Tibial nerve (tissue), 4 donors: ENCODE data around the gene TMEM95. TPM values are rescaled to one million over a fixed set of nuclear protein-coding genes. Genes with fewer than 3 reads are reported as not detected.

Source experiments
- DNase-seq, 2 donors: peaks; one replicate each; pipeline ENCODE4 v3.0.0-alpha.2; 2019; ENCODE audit warnings: low spot score in 2 of 2
- H3K27ac ChIP-seq, 4 donors: fragments of 200-600 bp; sonication (generic) in 3 of 4; one replicate each; pipeline ENCODE4 v1.5.1; 2017 to 2019; ENCODE audit warnings: mild to moderate bottlenecking in 1 of 4
- H3K27me3 ChIP-seq, 2 donors: fragments of 200-600 bp; sonication (generic) in 1 of 2; one replicate each; pipeline versions ENCODE4 v1.5.1 to v1.6.0; 2017 to 2019
- H3K36me3 ChIP-seq, 3 donors: fragments of 200-600 bp; sonication (generic); one replicate each; pipeline ENCODE4 v1.5.1; 2018 to 2019
- H3K4me1 ChIP-seq, 4 donors: fragments of 200-600 bp; sonication (generic) in 3 of 4; one replicate each; pipeline ENCODE4 v1.5.1; 2017 to 2019
- H3K4me3 ChIP-seq, 4 donors: fragments of 200-600 bp; sonication (generic) in 3 of 4; one replicate each; pipeline ENCODE4 v1.5.1; 2017 to 2019; ENCODE audit warnings: mild to moderate bottlenecking in 1 of 4, moderate library complexity in 1 of 4
- H3K9me3 ChIP-seq, 4 donors: fragments of 200-600 bp; sonication (generic) in 3 of 4; one replicate each; pipeline ENCODE4 v1.5.1; 2017 to 2019
- CTCF ChIP-seq, 5 experiments: fragments of 200-600 bp in 3 of 5; fragments of 450-650 bp in 2 of 5; sonication (generic) in 3 of 5; IDR thresholded peaks; one replicate each; pipeline ENCODE4 v1.5.1; 2016 to 2019; ENCODE audit warnings: antibody characterized with exemption in 5 of 5, mild to moderate bottlenecking in 3 of 5, moderate library complexity in 2 of 5
- EP300 ChIP-seq, 2 donors: sonication (generic); formaldehyde crosslinking; IDR thresholded peaks; one replicate each; pipeline ENCODE4 v1.6.1; 2017; ENCODE audit warnings: antibody characterized with exemption in 2 of 2, mild to moderate bottlenecking in 1 of 2
- POLR2A ChIP-seq, 2 donors: fragments of 450-650 bp; IDR thresholded peaks; one replicate each; pipeline ENCODE4 v1.6.1; 2017; ENCODE audit warnings: antibody characterized with exemption in 2 of 2, mild to moderate bottlenecking in 2 of 2, moderate library complexity in 2 of 2
- WGBS, 2 donors: methylation state at CpG; one replicate each; pipeline ENCODE4 v1.1.5; 2018; 5-methylcytosine and 5-hydroxymethylcytosine counted together
- total RNA-seq, 4 donors: library from RNA; depleted of rRNA; stranded (reverse); fragments of >200 nt; gene quantifications; one replicate each; pipeline ENCODE4 v1.1.0, GENCODE V29; 2016

The TMEM95 gene
- total RNA-seq, 4 donors from 2014 or later: not detected

- no peak for DNase-seq
- no peaks in the 10 kb centered on the region for H3K9me3 ChIP-seq
- WGBS, 2 donors: 79 to 84% methylated on average over 2 of the region's 2 CpGs
- no peak overlapping the region for H3K4me3 ChIP-seq
- peaks cover 0 to under 1% (median 0%) of the 10 kb centered on the region in 4 donors for H3K4me1 ChIP-seq
- H3K27ac ChIP-seq: no peak overlapping the region
- H3K36me3 ChIP-seq: no peaks in the 10 kb centered on the region
- H3K27me3 ChIP-seq: peaks cover 0 to 30% of the 10 kb centered on the region in 2 donors
- no peak for TF ChIP-seq POLR2A (IDR thresholded peaks at IDR 0.05)
- no peak for TF ChIP-seq CTCF (IDR thresholded peaks at IDR 0.05)
- TF ChIP-seq EP300 (IDR thresholded peaks at IDR 0.05): no peak
These were observed 14.8 kb upstream of the TMEM95 start for GRCh38 chr17:7340179-7340578.

- no peaks in the 10 kb centered on the region for H3K9me3 ChIP-seq
- H3K4me3 ChIP-seq: no peak overlapping the region
- no peaks in the 10 kb centered on the region for H3K36me3 ChIP-seq
- peaks cover 0 to 10% (median 0%) of the 10 kb centered on the region in 4 donors for H3K4me1 ChIP-seq
- no peak overlapping the region for H3K27ac ChIP-seq
- no peak for TF ChIP-seq CTCF (IDR thresholded peaks at IDR 0.05)
- TF ChIP-seq POLR2A (IDR thresholded peaks at IDR 0.05): no peak
- TF ChIP-seq EP300 (IDR thresholded peaks at IDR 0.05): no peak
- H3K27me3 ChIP-seq: peaks cover 0 to 13% of the 10 kb centered on the region in 2 donors
- no peak for DNase-seq
- 88 to 92% methylated on average over 13 of the region's 13 CpGs for WGBS, 2 donors
These were observed 13.1 kb upstream of the TMEM95 start for GRCh38 chr17:7341842-7342241.

DNA sequence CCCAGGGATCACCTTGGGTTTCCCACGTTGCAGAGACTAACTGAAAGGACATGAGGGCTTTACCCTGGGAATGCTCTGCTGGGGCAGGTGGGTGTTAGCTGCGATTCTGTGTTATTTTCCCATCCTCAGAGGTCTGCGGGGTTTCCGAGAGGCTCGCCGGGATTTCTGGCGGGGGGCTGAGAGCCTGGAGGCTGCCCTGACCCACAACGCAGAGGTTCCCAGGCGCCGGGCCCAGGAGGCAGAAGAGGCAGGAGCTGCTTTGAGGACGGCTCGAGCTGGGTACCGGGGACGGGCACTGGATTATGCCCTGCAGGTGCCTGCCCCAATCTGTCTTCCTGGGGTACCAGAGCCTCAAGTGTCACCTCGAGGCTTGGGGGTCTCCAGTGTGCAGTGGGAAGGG lies 11.7 kb upstream of the TMEM95 start:
- H3K27ac ChIP-seq: no peak overlapping the region
- no peaks in the 10 kb centered on the region for H3K9me3 ChIP-seq
- H3K4me3 ChIP-seq: no peak overlapping the region
- DNase-seq: no peak
- H3K36me3 ChIP-seq: no peaks in the 10 kb centered on the region
- peaks cover 0 to 18% (median 0%) of the 10 kb centered on the region in 4 donors for H3K4me1 ChIP-seq
- TF ChIP-seq POLR2A (IDR thresholded peaks at IDR 0.05): no peak
- peaks cover 0 to 3% of the 10 kb centered on the region in 2 donors for H3K27me3 ChIP-seq
- WGBS, 2 donors: 66 to 77% methylated on average over 11 to 15 of the region's 15 CpGs

GRCh38 chr17:7346761-7347614 lies 8.0 kb upstream of the TMEM95 start:
- WGBS, 2 donors: 71 to 81% methylated on average over 10 to 12 of the region's 18 CpGs

More at GRCh38 chr17:7346761-7347614, 8.0 kb upstream of the TMEM95 start:
- Histone ChIP-seq H3K27me3 (no peaks in the 10 kb centered on the region), H3K36me3 (no peaks in the 10 kb centered on the region), H3K9me3 (no peaks in the 10 kb centered on the region), H3K4me1 (peaks cover 0 to 42% (median 18%) of the 10 kb centered on the region in 4 donors), H3K27ac (peak overlapping the region in 1 of 4 donors; percentile 41), H3K4me3 (no peak overlapping the region)
- no peak for DNase-seq
- TF ChIP-seq CTCF (IDR thresholded peaks at IDR 0.05) (no peak), POLR2A (IDR thresholded peaks at IDR 0.05) (no peak), EP300 (IDR thresholded peaks at IDR 0.05) (no peak)
